HEK293 (cell line): ENCODE measurements around the gene TMC3.

Source experiments
- TCF7L2 ChIP-seq: IDR thresholded peaks from 2 replicates; pipeline ENCODE4 v1.6.1; 2011; ENCODE audit warnings: low read depth, mild to moderate bottlenecking, inconsistent platforms, low read length, moderate library complexity, borderline replicate concordance
- ZIC2 ChIP-seq: fragments of 450-650 bp; formaldehyde crosslinking; IDR thresholded peaks from 2 replicates; pipeline ENCODE4 v1.5.1; 2016; ENCODE audit warnings: missing biosample characterization, missing genetic modification characterization
- ZNF211 ChIP-seq: fragments of 450-650 bp; formaldehyde crosslinking; IDR thresholded peaks from 2 replicates; pipeline ENCODE4 v1.5.1; 2016; ENCODE audit warnings: low read depth, missing biosample characterization, missing genetic modification characterization
- ZNF423 ChIP-seq: fragments of 450-650 bp; formaldehyde crosslinking; IDR thresholded peaks from 2 replicates; pipeline ENCODE4 v1.5.1; 2016; ENCODE audit warnings: missing biosample characterization, missing genetic modification characterization
- ZNF677 ChIP-seq: fragments of 450-650 bp; IDR thresholded peaks from 2 replicates; pipeline ENCODE4 v1.5.0; 2018; ENCODE audit warnings: missing biosample characterization, mild to moderate bottlenecking, missing genetic modification characterization, moderate library complexity
- ZNF76 ChIP-seq: fragments of 450-650 bp; formaldehyde crosslinking; IDR thresholded peaks from 2 replicates; pipeline ENCODE4; 2016; ENCODE audit warnings: low read depth, missing biosample characterization, missing genetic modification characterization, borderline replicate concordance
- TF ChIP-seq, protein P1 (sequence below): fragments of 450-650 bp; formaldehyde crosslinking; IDR thresholded peaks from 2 replicates; pipeline ENCODE4 v1.5.1; 2016; ENCODE audit warnings: missing biosample characterization, missing genetic modification characterization
- TF ChIP-seq, protein P2 (sequence below): fragments of 450-650 bp; formaldehyde crosslinking; IDR thresholded peaks from 2 replicates; pipeline ENCODE4 v1.5.1; 2016; ENCODE audit warnings: missing biosample characterization, missing genetic modification characterization
- TF ChIP-seq, protein P3 (sequence below): fragments of 450-650 bp; IDR thresholded peaks from 2 replicates; pipeline ENCODE4 v1.5.1; 2018; ENCODE audit warnings: missing biosample characterization, missing genetic modification characterization
- TF ChIP-seq, protein P4 (sequence below): fragments of 450-650 bp; formaldehyde crosslinking; IDR thresholded peaks from 2 replicates; pipeline ENCODE4 v1.5.1; 2016; ENCODE audit warnings: missing biosample characterization, missing genetic modification characterization
- TF ChIP-seq, protein P5 (sequence below): fragments of 450-650 bp; formaldehyde crosslinking; IDR thresholded peaks from 2 replicates; pipeline ENCODE4 v1.5.1; 2016; ENCODE audit warnings: missing biosample characterization, missing genetic modification characterization

DNA sequence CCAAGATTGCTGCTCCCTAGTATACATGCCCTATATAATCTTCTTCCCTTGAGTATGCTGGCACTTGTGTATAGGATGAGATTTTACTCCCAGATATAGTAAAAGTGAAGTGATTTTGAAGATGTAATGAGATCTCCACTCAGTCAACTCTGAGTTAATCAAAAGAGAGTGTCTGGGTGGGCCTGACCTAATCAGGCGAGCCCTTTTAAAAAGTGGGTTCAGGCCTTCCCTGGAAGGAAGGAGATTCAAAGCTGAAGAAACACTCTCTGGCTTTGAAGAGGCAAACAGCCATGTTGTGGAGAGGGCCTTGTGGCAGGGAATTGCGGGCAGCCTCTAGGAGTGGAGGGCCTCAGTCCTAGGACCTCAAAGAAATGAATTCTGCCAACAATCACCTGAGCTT, 44.6 kb downstream of the TMC3 start:
- TF ChIP-seq, protein P1, sequence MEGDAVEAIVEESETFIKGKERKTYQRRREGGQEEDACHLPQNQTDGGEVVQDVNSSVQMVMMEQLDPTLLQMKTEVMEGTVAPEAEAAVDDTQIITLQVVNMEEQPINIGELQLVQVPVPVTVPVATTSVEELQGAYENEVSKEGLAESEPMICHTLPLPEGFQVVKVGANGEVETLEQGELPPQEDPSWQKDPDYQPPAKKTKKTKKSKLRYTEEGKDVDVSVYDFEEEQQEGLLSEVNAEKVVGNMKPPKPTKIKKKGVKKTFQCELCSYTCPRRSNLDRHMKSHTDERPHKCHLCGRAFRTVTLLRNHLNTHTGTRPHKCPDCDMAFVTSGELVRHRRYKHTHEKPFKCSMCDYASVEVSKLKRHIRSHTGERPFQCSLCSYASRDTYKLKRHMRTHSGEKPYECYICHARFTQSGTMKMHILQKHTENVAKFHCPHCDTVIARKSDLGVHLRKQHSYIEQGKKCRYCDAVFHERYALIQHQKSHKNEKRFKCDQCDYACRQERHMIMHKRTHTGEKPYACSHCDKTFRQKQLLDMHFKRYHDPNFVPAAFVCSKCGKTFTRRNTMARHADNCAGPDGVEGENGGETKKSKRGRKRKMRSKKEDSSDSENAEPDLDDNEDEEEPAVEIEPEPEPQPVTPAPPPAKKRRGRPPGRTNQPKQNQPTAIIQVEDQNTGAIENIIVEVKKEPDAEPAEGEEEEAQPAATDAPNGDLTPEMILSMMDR = no peak
- TF ChIP-seq ZNF677 (tag by site-specific recombination) (no peak), ZNF76 (tag by site-specific recombination) (no peak), ZNF423 (tag by site-specific recombination) (no peak), ZIC2 (tag by site-specific recombination) (no peak), TCF7L2 (no peak), ZNF211 (tag by site-specific recombination) (no peak)
- TF ChIP-seq, protein P2, sequence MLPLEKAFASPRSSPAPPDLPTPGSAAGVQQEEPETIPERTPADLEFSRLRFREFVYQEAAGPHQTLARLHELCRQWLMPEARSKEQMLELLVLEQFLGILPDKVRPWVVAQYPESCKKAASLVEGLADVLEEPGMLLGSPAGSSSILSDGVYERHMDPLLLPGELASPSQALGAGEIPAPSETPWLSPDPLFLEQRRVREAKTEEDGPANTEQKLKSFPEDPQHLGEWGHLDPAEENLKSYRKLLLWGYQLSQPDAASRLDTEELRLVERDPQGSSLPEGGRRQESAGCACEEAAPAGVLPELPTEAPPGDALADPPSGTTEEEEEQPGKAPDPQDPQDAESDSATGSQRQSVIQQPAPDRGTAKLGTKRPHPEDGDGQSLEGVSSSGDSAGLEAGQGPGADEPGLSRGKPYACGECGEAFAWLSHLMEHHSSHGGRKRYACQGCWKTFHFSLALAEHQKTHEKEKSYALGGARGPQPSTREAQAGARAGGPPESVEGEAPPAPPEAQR = no peak
- TF ChIP-seq, protein P3, sequence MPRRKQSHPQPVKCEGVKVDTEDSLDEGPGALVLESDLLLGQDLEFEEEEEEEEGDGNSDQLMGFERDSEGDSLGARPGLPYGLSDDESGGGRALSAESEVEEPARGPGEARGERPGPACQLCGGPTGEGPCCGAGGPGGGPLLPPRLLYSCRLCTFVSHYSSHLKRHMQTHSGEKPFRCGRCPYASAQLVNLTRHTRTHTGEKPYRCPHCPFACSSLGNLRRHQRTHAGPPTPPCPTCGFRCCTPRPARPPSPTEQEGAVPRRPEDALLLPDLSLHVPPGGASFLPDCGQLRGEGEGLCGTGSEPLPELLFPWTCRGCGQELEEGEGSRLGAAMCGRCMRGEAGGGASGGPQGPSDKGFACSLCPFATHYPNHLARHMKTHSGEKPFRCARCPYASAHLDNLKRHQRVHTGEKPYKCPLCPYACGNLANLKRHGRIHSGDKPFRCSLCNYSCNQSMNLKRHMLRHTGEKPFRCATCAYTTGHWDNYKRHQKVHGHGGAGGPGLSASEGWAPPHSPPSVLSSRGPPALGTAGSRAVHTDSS (tag by site-specific recombination) = no peak
- TF ChIP-seq, protein P4, sequence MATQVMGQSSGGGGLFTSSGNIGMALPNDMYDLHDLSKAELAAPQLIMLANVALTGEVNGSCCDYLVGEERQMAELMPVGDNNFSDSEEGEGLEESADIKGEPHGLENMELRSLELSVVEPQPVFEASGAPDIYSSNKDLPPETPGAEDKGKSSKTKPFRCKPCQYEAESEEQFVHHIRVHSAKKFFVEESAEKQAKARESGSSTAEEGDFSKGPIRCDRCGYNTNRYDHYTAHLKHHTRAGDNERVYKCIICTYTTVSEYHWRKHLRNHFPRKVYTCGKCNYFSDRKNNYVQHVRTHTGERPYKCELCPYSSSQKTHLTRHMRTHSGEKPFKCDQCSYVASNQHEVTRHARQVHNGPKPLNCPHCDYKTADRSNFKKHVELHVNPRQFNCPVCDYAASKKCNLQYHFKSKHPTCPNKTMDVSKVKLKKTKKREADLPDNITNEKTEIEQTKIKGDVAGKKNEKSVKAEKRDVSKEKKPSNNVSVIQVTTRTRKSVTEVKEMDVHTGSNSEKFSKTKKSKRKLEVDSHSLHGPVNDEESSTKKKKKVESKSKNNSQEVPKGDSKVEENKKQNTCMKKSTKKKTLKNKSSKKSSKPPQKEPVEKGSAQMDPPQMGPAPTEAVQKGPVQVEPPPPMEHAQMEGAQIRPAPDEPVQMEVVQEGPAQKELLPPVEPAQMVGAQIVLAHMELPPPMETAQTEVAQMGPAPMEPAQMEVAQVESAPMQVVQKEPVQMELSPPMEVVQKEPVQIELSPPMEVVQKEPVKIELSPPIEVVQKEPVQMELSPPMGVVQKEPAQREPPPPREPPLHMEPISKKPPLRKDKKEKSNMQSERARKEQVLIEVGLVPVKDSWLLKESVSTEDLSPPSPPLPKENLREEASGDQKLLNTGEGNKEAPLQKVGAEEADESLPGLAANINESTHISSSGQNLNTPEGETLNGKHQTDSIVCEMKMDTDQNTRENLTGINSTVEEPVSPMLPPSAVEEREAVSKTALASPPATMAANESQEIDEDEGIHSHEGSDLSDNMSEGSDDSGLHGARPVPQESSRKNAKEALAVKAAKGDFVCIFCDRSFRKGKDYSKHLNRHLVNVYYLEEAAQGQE (tag by site-specific recombination) = no peak
- TF ChIP-seq, protein P5, sequence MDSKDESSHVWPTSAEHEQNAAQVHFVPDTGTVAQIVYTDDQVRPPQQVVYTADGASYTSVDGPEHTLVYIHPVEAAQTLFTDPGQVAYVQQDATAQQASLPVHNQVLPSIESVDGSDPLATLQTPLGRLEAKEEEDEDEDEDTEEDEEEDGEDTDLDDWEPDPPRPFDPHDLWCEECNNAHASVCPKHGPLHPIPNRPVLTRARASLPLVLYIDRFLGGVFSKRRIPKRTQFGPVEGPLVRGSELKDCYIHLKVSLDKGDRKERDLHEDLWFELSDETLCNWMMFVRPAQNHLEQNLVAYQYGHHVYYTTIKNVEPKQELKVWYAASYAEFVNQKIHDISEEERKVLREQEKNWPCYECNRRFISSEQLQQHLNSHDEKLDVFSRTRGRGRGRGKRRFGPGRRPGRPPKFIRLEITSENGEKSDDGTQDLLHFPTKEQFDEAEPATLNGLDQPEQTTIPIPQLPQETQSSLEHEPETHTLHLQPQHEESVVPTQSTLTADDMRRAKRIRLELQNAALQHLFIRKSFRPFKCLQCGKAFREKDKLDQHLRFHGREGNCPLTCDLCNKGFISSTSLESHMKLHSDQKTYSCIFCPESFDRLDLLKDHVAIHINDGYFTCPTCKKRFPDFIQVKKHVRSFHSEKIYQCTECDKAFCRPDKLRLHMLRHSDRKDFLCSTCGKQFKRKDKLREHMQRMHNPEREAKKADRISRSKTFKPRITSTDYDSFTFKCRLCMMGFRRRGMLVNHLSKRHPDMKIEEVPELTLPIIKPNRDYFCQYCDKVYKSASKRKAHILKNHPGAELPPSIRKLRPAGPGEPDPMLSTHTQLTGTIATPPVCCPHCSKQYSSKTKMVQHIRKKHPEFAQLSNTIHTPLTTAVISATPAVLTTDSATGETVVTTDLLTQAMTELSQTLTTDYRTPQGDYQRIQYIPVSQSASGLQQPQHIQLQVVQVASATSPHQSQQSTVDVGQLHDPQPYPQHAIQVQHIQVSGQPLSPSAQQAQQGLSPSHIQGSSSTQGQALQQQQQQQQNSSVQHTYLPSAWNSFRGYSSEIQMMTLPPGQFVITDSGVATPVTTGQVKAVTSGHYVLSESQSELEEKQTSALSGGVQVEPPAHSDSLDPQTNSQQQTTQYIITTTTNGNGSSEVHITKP (tag by site-specific recombination) = no peak
